ENCODE results near the gene CCDC27.

- TF ChIP-seq CTCF (IDR thresholded peaks at IDR 0.05) = no peak
- no peak for TF ChIP-seq SIN3A (IDR thresholded peaks at IDR 0.05; ENCODE audit: borderline replicate concordance, insufficient read depth, low read depth, low read length)
- no peak for TF ChIP-seq POLR2AphosphoS5 (IDR thresholded peaks at IDR 0.05; ENCODE audit: low read depth, low read length)
These were observed 6.5 kb upstream of the CCDC27 start for GRCh38 chr1:3745590-3746381.
